ENCODE results near the gene SETD2. TPM values are rescaled to one million over a fixed set of nuclear protein-coding genes. Genes with fewer than 3 reads are reported as not detected.

Gene SETD2
- total RNA-seq, 1 experiment from 2014 or later: 60.8 TPM

GRCh38 chr3:47104259-47104658 lies 59.7 kb downstream of the SETD2 start:
- Histone ChIP-seq H3K4ac (ENCODE audit: low read depth, low read length) (no peak overlapping the region), H2AK5ac (ENCODE audit: insufficient read length, low read length) (no peak overlapping the region), H2BK15ac (ENCODE audit: low read depth, low read length) (no peak overlapping the region), H2BK12ac (ENCODE audit: insufficient read length, low read depth, low read length) (no peak overlapping the region), H3K18ac (ENCODE audit: insufficient read length, low read depth, low read length) (no peak overlapping the region), H3K9me3 (ENCODE audit: control insufficient read depth, low read depth, low read length) (no peaks in the 10 kb centered on the region), H3K23me2 (ENCODE audit: insufficient read length, low read depth, low read length, poor library complexity, severe bottlenecking) (no peaks in the 10 kb centered on the region), H3K79me2 (ENCODE audit: insufficient read depth, low read length) (no peaks in the 10 kb centered on the region), H2BK20ac (ENCODE audit: low read depth, low read length, poor library complexity, severe bottlenecking) (no peak overlapping the region), H3K27me3 (ENCODE audit: insufficient read depth, low read length) (no peaks in the 10 kb centered on the region), H3K23ac (ENCODE audit: insufficient read length, low read depth, low read length) (no peak overlapping the region), H3K14ac (ENCODE audit: insufficient read depth, low read length) (no peak overlapping the region), H4K8ac (replicated peaks; ENCODE audit: insufficient read length, low read depth, low read length) (no peak overlapping the region), H4K91ac (ENCODE audit: insufficient read length, low read depth, low read length) (no peak overlapping the region), H3K9ac (ENCODE audit: extremely low read depth, insufficient read length, low read length) (no peak overlapping the region), H2AFZ (ENCODE audit: low read length) (no peak overlapping the region), H2BK120ac (ENCODE audit: low read depth, low read length, poor library complexity, severe bottlenecking) (no peak overlapping the region), H3K56ac (ENCODE audit: insufficient read length, low read depth, low read length) (no peak overlapping the region), H3K79me1 (ENCODE audit: insufficient read depth, low read depth, low read length, poor library complexity, severe bottlenecking) (no peaks in the 10 kb centered on the region), H3K4me2 (ENCODE audit: insufficient read depth, insufficient read length, low read length) (no peak overlapping the region), H3T11ph (ENCODE audit: low read length) (no peak overlapping the region), H4K20me1 (ENCODE audit: control insufficient read depth, insufficient read depth, insufficient read length) (no peaks in the 10 kb centered on the region), H2BK5ac (ENCODE audit: insufficient read length, low read length) (no peak overlapping the region), H3K4me1 (ENCODE audit: insufficient read depth, low read length) (peaks cover 5% of the 10 kb centered on the region; the same call in 1 of the 2 replicates), H3K27ac (ENCODE audit: insufficient read length, low read depth, low read length) (no peak overlapping the region), H4K5ac (ENCODE audit: insufficient read length, low read depth, low read length) (no peak overlapping the region)
- no peak for DNase-seq
- H3K4me1 Mint-ChIP-seq: peaks cover 13% of the 10 kb centered on the region in 2 experiments
- no peak for TF ChIP-seq CTCF (conservative IDR thresholded peaks at IDR 0.05)
- no peaks in the 10 kb centered on the region for H3K27me3 Mint-ChIP-seq (ENCODE audit: low read depth)
- H3K27ac Mint-ChIP-seq: peak overlapping the region in 1 of 3 experiments; percentile 49; a peak in 1 of 7 replicates
- peaks cover 4 to 42% (median 32%) of the 10 kb centered on the region in 3 experiments; a peak in 6 of 7 replicates for H3K36me3 Mint-ChIP-seq (ENCODE audit: insufficient read depth in 1 of 3, low read depth in 3 of 3)
- no peak overlapping the region for H3K4me3 Mint-ChIP-seq
- no peaks in the 10 kb centered on the region for H3K9me3 Mint-ChIP-seq

Measured in H9 (cell line).